GM18858 (cell line): ENCODE data around the gene EVC.
"Not testable (repeated sequence)": the region's sequence is repeated elsewhere in the genome, so short reads cannot be mapped to it uniquely, and the experiment has no call there.

Experiments used
- ATAC-seq: cut with Tn5 transposase; IDR thresholded peaks from one replicate; pipeline ENCODE4 v1.9.1; 2021; ENCODE audit not compliant: unreplicated experiment

EVC gene

GRCh38 chr4:5708449-5709206, 2.4 kb upstream of the EVC start, which contains the start of gene EVC2:
Gene EVC2, minus strand, starts transcription at chr4:5708559. Its CDS starts 46 bp downstream, at chr4:5708513.
- no peak for ATAC-seq

DNA sequence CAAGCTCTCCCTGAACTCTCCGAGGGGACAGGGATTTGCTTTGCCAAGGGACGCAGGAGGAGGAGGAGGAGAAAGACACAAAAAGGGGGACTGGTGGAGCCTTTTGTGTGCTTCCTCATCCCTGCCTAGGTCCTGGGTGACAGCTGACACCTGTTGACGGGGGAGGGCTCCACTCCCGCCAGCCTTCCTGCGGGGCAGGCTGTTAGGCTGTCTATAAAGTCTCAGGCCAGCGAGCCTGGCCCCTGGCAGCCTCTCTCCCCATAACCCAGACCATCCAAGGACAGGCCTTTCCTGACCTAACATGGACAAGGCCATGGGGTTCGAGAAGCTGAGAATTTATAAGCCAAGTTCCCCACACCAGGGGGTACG, 1.8 kb upstream of the EVC start:
- ATAC-seq: no peak

- ATAC-seq: no peak
Observed at GRCh38 chr4:5710065-5710960, 688 bp upstream of the EVC start.

DNA sequence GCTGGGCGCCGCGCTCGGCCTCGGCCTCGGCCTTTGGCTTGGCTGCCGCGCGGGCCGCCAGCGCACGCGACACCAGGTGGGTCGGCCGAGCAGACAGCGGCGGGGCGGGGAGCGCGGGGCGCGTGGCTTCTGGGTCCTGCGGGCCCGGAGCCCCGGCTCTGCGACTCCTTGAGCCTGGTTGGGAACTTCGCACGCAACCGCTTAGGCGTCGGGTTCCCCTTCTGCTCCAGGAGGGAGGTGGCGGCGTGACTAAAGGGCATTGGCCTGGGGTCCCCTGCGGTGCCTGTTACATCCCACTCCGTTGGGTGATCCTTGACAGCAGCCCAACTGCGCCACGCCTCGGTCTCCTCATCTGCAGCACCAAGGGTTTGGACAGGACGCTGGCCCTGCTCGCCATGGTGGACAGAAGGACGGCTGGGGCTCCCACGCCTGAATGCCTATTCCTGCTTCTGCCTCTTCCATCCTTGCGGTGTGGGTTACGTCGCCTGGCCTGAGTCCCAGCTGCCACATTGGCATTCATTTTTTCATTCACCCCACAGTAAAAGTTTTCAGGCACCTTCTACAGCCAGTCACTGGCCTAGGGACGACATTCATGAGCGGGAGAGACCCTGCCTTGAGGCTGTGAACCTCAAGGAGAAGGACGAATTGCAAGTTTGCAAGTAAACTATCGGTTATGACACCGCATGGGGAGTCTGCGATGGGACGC, 631 bp downstream of the EVC start:
- no peak for ATAC-seq

DNA sequence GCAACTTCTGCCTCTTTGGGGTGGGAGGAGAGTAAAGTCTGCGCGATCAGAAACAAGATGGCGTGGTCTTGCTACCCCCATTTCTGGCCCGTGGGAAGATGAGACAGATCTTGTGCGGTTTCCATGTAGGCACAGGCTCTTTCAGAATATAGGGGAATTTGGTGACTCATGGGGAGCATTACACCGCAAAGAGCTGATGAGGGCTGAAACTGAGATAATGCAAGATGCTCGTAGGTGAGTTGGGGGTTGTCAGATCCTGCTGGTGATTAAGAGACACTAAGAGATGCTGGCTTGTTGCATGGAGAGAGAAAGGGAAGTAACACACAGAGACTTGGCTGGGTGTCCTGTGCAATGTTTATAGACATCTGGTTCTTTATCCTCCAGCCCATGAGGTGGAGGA, 1.5 kb downstream of the EVC start:
- peak; percentile 67 for ATAC-seq

GRCh38 chr4:5712931-5713330, 1.9 kb downstream of the EVC start:
- no peak for ATAC-seq

- ATAC-seq: no peak
Observed at GRCh38 chr4:5713861-5714260, 2.9 kb downstream of the EVC start.

- ATAC-seq: no peak
Observed at GRCh38 chr4:5715357-5715756, 4.4 kb downstream of the EVC start.

GRCh38 chr4:5716391-5716790, 5.4 kb downstream of the EVC start:
- ATAC-seq: no peak

- ATAC-seq: no peak
Observed at GRCh38 chr4:5717449-5718158, 6.6 kb downstream of the EVC start.

- no peak for ATAC-seq
Observed at GRCh38 chr4:5718411-5718810, 7.4 kb downstream of the EVC start.

DNA sequence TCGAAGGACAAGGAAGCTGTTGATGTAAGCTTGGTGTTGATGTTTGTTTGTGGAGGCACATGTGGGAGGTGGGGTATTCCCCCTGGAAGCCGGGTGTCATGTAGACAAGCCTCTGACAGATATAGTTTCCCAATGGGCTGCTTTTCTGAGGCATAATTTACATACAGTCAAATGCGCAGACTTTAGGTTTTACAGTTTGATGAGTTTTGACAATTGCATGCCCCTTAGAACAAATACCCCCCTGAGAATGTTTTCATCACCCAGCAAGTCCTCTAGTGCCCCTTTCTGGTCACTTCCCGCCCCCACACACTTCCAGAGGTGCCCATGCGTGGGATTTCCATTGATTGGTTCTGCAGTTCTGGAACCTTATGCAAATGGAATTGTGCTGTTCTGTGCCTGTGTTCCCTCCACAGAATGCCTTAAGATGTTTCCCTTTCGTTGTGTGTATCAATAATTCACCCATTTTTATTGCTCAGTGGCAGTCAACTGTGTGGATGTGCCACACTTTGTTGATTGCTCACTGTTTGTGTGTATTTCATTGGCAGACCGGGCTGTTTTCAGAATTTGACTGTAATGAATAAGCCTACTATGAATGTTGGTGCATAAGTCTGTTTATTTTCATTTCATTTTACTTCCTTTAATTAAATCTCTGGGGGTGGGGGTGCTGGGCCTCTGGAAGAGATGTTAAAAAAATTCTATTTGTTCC, 8.5 kb downstream of the EVC start:
- no peak for ATAC-seq

DNA sequence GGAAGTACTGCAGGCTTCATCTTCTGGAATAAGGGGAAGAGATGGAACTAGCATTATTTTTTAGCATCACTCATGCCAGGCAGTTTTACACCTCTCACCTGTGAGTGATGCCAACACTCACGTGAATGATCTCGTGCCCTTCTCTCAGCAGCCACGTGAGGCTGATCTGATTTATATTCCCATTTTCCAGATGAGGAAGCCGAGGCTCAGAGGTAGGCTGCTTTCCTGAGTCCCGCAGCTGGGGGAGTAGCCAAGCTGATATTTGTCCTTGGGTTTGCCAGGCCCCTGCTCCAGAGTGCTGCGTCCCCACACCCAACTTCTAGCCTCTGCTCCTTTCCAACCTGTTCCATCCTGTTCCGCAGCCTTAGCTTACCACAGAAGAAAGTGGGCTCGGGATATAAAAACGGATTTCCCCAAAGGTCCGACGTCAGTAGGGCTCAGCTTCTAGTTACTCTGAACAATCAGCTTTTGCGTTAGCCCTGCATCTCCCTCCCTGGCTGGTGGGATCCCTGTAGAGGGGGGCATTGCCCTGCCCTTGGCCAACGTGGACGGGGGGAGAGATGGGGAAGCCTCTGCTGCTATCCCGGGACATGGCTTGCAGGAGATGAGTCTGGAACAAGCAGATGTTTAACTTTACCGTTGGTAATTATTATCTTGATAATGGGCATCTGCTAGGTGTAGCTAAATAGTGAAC, 9.3 kb downstream of the EVC start:
- ATAC-seq: no peak

DNA sequence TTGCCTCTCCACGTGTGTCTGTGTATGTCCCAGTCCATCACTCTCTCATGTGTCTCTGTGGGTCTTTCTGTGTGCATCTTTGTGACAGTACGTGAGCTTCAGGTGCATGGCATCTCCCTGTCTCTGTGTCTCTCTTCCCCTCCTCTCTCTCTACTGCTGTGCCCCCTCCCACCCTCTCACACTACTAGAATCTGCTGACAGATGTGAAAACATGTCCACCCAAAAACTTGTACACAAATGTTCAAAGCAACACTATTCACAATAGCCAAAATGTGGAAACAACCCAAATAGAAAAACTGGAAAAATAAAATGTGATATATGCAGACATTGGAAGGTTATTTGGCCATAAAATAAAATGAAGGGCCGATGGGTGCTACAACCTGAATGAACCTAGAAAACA, 10.0 kb downstream of the EVC start:
- ATAC-seq: no peak

GRCh38 chr4:5721923-5722322, 10.9 kb downstream of the EVC start:
- no peak for ATAC-seq

- ATAC-seq: no peak
Observed at GRCh38 chr4:5722328-5722727, 11.3 kb downstream of the EVC start.

DNA sequence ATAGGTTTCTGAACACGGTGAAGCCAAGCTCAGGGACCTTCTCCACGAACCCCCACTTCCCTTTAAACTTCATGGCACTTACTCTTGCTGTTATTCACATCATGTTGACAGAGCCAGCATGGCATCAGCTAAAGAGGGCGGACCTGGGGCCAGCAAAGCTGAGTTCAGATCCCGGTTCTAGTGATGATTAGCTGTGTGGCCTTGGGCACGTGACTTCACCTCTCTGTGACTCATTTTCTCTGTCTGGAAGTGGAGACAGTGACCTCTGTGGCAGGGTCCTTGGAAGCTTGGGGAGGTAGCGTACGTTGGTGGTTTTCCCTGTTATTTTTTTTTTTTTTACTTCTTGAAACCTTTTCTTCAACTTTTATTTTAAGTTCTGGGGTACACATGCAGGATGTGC, 13.4 kb downstream of the EVC start:
- no peak for ATAC-seq

DNA sequence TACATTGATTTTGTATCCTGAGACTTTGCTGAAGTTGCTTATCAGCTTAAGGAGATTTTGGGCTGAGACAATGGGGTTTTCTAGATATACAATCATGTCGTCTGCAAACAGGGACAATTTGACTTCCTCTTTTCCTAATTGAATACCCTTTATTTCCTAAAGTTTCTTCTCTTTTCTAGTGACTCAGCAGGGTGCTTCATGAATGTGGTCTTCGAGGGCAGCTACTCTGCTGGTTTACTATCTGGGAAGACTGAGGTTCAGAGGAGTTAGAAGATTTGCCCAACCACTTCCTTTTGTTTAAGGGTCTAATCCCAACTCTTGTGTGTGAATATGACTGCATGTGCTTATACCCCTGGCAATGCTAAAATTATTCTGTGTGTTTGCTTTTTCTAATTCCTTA, 17.4 kb downstream of the EVC start:
- not testable (repeated sequence) for ATAC-seq

DNA sequence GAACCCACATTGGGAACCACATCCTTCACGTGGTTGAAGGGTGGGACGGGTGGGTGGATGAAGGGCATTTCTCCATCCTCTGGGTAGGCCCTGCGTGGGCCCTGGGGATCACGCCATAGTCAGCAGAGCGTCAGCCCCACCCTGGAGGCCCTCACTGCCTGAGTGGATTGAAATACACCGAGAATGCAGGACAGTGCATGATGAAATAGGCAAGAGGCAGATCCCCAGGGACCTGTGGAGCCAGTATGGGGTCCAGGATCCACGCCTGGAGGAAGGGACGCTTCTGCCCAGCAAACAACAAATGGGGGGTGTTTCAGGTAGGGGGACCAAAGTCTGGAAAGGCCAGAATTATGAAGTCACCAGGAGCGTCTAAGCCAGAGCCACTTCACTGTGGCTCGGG, 19.4 kb downstream of the EVC start:
- ATAC-seq: no peak
